ENCODE measurements around the gene BMPER. TPM values are rescaled to one million over a fixed set of nuclear protein-coding genes. Genes with fewer than 3 reads are reported as not detected.

BMPER gene
- total RNA-seq, 1 donor from 2014 or later: not detected

DNA sequence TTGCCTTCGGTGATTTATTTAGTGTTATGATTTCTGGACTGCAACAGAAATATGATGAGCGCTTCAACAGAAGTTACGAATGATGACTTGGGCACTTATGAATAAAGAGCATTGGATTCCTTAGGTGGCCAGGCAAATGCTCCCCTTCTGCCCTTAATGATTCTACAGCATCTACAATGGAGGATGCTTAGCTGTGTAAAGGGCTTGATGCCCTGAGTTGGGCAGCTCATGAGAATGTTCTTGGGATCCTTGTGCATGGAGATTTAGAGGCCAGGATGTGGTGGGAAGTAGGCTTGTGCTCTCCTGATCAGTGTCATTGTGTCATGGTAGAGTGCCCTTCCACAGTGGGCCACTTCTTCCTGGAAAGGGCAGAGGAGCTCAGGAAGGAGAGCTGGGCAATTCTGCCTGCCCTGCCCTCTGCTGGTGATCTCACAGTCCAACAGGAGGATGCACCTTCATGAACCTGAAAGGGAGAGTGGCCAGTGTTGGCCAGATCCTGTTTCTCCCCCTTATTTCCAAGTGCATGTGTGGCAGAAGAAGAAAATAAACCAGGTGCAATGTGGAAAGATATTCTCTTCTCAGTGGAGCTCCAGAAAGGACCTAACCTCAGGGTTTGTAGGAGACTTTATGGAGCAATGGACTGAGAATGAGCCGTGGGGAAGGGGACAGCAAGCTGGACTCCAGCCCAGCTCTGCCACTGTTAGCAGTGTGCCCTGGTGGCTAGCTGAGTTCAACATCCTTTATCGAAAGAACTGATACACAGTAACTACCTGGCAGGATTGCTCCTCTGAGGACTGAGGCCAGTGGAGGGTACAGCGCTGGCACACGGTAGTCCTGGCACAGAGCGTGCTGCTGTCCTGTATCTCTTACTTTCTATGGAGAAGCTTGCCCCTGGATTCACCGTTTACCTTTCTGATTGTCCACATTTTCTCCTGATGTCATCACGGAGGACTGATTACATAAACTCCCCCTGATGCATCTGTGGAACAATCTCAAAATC lies 182.9 kb downstream of the BMPER start:
- intact Hi-C loops (cut with micrococcal nuclease): no loop called here

DNA sequence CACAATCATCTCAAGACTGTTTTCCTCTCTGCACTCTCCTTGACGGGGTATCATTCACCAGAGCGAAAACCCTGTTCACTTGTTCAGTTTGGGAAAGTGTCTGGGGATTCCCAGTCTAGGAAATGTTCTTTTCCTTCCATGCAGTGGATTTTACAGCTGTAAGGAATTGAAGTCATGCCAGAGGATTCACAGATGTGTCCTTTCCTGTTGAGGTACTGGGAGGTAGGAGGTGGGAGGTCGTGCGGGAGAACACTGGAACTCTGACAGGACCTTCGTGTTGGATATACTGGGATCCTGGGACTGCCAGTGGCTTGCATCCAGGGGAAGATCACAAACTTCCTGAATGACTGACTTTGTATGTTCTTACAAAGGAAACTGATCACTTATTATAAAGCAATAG lies 185.5 kb downstream of the BMPER start:
- intact Hi-C loops (cut with micrococcal nuclease): no loop called here

DNA sequence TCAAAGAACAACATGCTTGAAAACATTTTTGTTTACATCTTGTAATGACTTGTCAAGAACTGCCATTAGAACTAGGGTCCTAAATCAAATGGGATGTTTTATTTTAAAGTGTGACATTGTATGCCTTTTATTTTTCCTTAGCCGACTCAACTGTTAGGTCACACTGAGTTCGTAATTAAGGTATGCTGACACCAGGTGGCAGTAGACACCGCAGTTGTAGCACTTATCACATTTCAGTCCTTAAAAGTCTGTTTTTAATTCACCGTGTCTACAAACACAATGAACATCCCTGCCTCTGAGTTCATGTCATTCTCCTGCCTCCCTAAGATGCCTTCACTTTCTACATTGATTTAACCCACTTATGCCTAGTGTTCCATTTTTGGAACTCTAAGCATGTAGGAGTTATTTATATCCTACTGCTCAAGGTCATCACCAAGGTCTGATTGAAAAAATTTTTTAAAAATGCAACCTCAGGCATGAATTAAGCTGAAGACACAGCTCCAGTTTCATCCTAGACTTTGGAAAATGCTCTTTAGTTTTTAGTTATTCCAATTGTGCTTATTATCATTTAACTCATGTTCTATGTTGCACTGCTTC lies 186.1 kb downstream of the BMPER start:
- intact Hi-C loops (cut with micrococcal nuclease): no loop called here

DNA sequence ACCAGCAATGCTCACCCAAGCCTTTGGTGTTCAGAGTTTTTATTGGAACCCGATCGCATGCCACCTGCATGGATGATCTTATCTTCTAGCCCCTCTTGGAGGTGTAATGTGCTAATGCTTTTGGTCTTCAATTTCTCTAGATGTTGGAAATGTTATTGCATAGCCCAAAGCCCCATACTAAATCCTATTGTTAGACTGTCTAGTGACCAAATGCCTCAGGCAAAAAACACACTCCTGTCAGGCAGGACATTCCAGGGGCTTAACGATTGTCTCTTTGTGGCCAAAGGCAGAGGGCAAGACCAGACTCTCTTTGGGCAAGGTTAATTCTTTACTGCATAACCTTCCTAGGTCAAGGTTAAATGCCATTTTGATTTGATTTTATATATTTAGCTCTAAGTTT lies 187.9 kb downstream of the BMPER start:
- intact Hi-C loops (cut with micrococcal nuclease): no loop called here

DNA sequence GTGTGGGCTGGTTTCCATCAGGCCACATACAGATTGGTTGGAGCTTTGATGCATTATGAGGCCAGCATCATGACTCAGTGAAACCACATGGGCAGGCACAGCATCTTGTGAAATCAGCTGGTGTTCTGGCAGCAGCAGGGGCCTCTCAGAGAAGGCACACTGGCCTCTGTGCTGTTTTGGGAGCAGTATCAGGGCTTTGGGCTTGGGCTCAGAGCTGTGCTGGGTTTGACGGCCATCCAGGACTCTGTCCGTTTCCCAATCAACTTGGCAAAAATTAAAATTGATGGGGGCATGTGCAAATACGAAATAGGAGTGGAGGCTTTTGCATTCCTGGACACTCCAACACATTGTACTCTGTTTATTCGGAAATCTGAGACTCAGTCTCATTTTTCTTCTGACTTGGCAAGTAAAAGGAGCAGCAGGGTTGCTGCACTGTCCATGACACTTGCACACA lies 190.9 kb downstream of the BMPER start:
- intact Hi-C loops (cut with micrococcal nuclease): no loop called here

DNA sequence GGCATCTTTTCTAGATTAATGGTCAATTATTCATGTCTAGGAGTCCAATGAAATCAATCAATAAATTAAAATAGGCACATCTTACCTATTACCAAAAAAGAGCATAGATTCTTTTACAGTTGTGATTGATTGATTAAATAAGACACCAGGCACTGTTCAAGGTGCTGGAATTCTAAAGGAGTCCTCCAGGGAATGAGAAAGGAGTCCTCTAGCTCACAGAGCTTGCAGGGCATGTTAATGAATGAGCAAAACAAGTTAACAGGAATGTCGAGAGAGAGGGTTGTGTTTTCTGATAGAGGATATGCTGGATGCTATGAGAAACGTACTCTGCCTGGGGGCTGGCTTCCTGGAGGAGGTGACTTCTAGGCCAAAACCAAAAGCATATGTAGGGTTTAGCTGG lies 191.4 kb downstream of the BMPER start:
- intact Hi-C loops (cut with micrococcal nuclease): no loop called here

DNA sequence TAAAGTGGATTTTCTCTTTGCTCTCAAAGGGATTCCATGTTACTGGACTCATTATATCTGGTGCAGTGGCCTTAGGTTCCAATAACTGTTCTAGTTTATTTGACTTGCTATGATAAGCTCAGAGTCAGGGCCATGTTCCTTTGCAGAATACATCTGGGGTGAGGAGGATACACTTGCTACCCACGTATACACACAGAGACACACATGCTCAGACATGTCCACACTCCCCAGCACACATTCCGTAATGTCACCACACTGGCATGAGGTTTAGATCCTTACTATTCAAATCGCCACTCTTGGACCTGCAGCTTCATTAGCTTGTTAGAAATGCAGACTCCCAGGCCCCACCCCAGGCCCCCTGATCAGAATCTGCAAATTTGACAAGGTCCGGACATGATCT lies 195.3 kb downstream of the BMPER start:
- intact Hi-C loops (cut with micrococcal nuclease): no loop called here

DNA sequence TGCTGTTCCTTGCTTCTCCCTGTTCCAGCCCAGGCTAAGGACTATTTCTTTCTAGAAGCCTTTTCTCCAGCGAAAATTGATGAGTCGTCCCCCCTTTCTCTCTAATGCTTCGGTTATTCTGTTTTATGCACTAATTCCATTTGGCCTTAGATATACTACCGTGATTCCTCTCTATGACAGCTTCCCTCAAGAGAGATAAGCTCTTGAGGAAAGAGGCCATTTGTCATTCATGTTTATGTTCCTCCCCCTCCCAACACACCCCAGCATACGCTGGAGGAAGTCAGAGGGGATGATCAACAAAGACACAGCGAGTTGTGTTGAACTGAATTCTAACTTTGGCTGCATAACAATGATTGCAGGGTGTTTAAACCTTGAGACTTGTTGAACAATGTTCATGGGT lies 198.8 kb downstream of the BMPER start:
- intact Hi-C loops (cut with micrococcal nuclease): no loop called here

DNA sequence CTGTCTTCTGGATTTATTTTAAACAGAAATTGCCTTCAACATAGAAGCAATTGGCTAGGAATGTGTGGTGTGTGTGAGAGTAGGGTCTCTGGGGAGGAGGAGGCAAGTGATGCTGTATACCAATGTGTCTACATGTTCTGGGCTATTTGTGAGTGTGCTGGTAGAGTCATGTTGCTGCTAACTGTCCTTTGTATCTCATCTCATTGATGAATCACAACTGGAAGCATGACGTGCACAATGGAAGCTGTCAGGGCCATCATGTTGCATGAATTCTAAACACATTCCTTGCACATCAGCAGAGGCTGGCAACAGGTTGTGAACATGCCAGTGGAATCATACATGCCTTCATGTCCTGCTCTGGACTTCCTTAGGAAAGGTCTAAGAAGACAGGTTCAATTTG lies 199.7 kb downstream of the BMPER start:
- intact Hi-C loops (cut with micrococcal nuclease): no loop called here

DNA sequence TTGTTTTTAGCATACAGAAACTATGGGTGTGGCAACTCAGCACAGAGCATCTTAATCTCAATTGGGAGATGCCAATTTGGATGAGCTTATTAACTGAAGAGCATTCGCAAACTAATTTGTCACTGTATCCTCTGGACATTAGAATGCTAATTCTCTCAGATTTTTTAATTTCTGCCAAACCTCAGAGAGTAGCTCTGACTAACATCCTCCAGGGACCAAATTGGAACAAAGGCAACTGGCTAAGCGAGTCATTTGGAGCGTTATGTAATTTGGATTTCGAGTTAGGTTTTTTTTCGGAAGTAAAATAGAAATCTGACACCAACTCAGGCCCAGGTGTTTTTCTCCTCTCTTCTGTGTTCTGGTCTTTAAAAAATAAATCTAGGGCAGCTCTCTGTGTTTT lies 201.9 kb downstream of the BMPER start:
- intact Hi-C loops (cut with micrococcal nuclease): no loop called here

DNA sequence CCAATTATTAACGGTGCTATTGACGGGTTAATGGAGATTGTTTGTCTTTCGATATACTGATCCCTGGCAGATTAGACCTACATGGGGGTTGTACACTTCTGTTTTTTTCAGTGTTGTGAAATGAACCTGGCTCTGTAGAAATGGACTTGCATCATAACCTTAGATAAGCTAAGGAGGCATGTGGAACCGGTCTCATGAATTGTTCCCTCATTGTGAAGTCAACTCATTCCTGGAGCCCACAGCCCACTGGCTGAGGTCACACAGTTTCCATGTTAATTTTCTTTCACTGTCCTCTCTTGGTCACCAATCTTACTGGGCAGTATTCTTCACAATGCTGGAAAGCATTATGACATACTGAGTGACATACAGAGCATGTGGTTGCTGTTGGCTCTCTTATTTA lies 202.8 kb downstream of the BMPER start:
- intact Hi-C loops (cut with micrococcal nuclease): no loop called here

DNA sequence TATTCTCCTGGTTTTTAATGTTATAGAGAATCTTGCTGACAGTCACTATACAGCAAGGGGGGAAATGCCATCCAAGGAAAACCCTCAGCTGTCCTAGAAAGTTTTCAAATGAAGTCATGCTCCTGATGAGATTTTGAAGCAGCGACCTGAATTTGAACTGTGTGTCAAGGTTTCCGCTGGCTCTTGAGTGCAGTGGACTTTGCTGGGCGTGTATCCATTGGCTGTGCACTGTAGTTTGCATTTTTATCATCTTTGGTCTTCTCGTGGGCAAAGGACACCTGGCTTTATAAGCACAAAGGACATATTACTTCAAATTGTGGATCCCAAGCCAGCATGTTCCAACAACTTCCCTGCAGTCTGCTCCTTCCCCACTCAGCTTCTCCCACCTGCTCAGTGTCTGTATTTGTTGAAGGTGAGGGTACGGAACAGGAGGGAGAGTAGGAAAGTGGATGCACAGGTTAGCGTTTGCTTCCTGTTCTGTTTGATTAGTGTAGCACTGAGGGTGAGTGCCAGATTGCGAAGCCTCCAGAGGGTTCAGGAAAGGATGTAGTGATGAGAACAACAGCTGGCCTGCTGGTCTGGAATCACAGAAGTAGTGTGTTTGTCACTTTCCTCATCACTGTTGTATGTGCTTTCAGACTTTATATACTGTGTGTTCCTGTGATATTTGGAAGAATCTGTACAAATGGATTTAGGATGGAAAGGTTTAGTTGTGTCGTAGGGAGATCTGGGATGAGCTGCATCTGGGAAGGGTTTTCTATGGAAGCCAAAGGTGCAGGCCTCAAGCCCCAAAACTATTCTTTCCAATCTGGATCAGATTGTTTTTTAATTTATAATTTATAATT lies 204.8 kb downstream of the BMPER start:
- intact Hi-C loops (cut with micrococcal nuclease): no loop called here

DNA sequence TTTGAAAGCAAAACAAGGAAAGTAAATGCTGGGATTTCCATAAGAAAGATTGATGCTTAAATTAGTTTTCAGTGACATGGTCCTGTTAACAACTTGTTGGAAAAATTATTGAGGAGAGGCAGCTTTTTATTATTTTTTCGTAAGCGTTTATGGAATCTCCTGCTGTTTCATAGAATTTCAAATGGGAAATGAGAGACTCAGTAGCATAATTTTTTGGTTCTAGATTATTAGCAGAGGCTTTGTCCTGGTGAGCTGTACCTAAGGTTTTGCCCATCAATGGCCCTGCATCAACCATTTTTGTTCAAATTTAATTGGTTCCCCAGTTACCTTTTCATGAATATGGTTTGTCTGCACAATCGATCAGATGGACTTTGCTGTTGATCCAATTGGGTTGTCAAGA lies 205.7 kb downstream of the BMPER start:
- intact Hi-C loops (cut with micrococcal nuclease): no loop called here

DNA sequence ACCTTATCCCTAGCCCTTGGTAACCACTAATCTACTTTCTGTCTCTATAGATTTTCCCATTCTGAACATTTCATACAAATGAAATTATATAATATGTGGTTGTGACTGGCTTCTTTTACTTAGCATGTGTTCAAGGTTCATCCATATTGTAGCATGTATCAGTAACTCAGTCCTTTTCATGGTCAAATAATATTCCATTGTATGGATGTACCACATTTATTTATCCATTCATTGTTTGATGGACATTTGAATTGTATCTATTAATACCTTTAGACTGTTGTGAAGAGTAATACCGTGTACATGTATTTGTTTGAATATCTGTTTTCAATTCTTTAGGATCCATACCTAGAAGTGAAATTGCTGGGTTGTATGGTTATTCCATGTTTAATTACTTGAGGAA lies 210.2 kb downstream of the BMPER start:
- intact Hi-C loops (cut with micrococcal nuclease): no loop called here

DNA sequence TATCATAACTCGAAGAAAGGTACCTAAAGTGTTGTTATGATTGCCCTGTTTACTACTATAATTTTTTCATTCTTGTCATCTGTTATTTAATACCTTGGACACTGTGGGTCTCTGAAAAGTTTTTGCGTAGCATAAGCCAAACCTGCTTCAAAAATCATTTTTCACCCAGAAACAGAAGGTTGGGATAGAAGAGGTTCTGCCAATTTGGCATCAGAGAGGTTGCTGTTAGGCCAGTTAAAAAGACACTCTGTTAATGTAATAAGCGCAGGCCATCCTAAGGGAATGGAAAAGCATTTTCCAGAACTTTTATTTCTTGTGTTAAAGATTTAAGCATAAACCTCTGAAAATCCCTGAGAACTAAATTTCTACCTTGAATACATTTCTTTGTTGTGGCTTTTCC lies 212.2 kb downstream of the BMPER start:
- intact Hi-C loops (cut with micrococcal nuclease): no loop called here

DNA sequence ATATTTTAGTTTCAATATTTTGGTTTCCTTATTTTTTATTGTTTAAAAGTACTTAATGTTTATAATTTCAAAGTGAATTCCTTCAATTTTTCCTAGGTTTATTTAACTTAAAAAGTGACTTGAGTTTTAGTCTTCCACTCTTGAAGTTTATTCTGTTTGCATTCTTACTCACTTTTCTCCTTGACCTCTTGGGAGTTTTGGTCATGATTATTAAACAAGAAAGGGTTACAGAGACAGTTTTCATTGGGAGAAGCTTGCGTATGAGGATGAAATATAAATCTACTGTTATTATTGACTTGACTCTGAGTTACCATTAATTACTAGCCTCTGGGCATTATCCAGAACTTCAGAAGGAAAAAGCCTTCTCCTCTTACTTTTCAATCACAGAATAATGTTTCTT lies 216.0 kb downstream of the BMPER start:
- intact Hi-C loops (cut with micrococcal nuclease): no loop called here

DNA sequence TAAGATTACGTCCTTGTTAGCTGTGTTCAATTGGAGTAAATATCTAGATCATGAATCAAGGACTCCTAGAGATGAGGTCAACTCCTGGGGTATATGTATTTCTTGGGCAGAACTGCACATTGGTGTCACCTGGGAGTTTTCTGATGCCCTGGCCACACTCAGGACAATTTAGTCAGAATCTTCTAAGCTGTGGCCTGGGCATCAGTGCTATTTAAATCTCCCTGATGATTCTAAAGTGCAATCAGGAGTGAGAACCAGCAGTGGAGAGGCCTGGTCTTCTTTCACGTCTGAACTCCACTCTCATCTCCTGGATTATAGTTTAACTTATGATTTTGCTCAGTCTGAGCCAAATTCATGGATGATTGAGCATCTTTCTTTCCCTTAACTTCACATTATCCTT lies 218.0 kb downstream of the BMPER start:
- intact Hi-C loops (cut with micrococcal nuclease): no loop called here

DNA sequence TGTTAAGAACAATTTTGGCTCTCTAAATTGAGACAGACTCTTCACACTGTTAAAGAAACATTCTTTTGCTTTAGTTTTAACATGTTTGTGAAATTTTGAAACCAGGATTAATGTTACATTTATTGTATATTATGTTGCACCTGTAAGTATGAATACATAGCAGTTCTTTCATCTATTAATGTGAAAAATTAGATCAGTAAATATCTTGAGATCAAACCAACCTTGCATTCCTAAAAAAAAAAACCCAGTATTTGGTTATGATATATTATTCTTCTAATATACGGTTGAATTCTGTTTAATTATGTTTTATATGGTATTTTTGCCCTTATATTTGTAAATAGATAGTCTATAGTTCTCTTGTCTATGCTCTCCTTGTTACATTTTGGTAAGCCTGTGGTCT lies 219.4 kb downstream of the BMPER start:
- intact Hi-C loops (cut with micrococcal nuclease): no loop called here

DNA sequence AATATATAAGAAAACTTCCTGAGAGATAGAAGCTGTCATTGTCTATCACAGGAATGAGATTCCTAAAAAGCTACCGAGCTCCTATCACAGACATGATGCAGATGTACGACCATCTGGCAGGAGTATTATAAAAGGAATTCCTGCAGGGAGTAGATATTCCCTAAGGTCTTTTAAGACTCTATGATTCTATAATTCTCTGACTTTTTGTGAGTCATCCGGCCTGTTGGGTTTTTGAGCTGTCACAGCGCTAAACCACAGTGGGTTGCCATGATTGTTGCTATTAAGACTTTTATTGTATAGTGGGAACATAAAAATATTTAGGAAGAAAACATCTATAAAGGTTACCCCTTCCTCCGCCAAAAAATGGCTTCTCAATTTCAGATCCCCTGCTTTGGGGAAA lies 223.4 kb downstream of the BMPER start:
- intact Hi-C loops (cut with micrococcal nuclease): no loop called here

DNA sequence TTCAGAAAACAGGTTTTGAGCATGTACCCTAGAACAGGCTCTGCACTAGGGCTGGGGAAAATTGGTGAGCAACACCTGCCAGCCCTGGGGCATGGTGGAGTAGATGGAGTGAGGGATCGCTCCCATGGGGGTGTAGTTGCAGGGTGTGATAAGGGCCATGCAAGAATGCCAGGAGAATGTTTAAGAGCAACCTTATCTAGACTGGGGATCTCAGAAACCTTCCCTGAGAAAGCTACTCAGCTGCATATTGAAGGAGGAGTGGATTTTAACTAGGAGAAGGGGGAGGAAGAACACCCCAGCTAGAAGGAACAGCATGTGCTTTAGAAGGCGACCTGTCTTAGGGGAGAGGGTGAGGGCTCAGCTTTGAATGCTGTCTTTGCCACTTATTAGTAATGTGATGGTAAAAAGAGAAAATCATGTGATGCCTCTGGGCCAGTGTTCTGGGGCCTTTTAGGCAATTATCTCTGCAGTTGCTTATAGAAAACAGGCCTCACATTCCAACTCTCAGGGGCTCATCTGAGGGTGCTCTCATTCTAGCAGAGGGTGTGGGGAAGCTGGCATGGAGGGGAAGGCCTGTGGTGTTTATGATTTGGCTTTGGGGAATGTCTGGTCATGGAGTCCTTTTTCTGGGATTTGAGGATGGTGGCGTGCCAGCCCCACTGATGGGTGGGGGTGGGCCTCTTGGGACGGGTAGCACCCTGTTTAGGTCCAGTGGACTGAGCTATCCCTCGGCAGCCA lies 225.4 kb downstream of the BMPER start:
- intact Hi-C loops (cut with micrococcal nuclease): no loop called here

DNA sequence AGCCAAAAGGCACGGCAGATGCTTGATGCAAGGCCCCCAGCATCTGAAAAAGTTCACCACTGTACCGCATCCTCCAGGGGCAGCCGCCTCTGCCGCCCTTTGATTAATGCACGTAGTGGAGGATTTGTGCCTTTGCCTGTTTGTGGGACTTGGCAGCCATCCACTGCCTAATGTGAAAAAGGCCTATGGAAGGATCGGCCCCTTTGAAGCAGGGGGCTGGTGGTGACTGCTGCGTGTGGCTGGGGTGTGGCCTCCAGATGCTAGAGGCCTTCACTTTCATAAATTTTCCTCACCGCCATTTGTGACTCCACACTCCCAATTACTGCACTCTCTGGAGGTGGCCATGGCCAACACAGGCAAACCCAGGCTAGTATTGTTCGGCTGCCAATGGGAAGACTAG lies 226.0 kb downstream of the BMPER start:
- intact Hi-C loops (cut with micrococcal nuclease): no loop called here

All from T-helper 1 cell treated with Interleukin-12 subunit alpha and Interleukin-12 subunit beta and Interleukin-4 antibody, amounts not matched to agents 30 ng/mL and 1 ng/mL, for 36 hours (primary cell).